IMR-90 (cell line): ENCODE data around the gene KCNG3. TPM values are rescaled to one million over a fixed set of nuclear protein-coding genes. Genes with fewer than 3 reads are reported as not detected.

Experiments
- ATAC-seq: fragments of 200-7000 bp; cut with Tn5 transposase; 2 replicates; pipeline ENCODE4 v1.9.1; 2020; ENCODE audit warnings: low read depth, mild to moderate bottlenecking, moderate library complexity
- BruUV-seq: library from RNA; stranded (reverse); fragments of 400-500 nt; replicated peaks from 2 replicates; lab custom pipeline; 2021; lab: Mats Ljungman, UMichigan
- CTCF ChIA-PET: fragments of 300-600 bp; formaldehyde crosslinking; extraction: SDS; loops from one replicate; lab custom pipeline; 2021; ENCODE audit warnings: antibody characterized with exemption; lab: Yijun Ruan, JAX
- POLR2A ChIA-PET: fragments of 300-600 bp; sonication (Branson Sonifier 250); formaldehyde crosslinking; loops from one replicate; lab custom pipeline; 2022; ENCODE audit warnings: antibody characterized with exemption; ENCODE audit not compliant: unreplicated experiment; lab: Charles Lee
- DNase-seq: peaks from one replicate; pipeline ENCODE4 v3.0.0; 2013
- H2AFZ ChIP-seq: replicated peaks from 2 replicates; pipeline ENCODE3; 2013; ENCODE audit warnings: low read length, mild to moderate bottlenecking; ENCODE audit not compliant: poor library complexity
- H2AK5ac ChIP-seq: 2 replicates; pipeline ENCODE4 v1.6.1; 2013; ENCODE audit warnings: low read depth, low read length, inconsistent platforms
- H2AK9ac ChIP-seq: replicated peaks from 2 replicates; pipeline ENCODE3; 2013; ENCODE audit warnings: mild to moderate bottlenecking, low read depth, low read length, moderate library complexity; ENCODE audit not compliant: poor library complexity
- H2BK120ac ChIP-seq: 2 replicates; pipeline ENCODE4 v1.6.1; 2013; ENCODE audit warnings: low read depth, low read length, inconsistent platforms
- H2BK15ac ChIP-seq: 3 replicates; pipeline ENCODE4 v1.6.1; 2013; ENCODE audit warnings: low read depth, low read length, inconsistent platforms
- H2BK20ac ChIP-seq: 2 replicates; pipeline ENCODE4 v1.6.1; 2013; ENCODE audit warnings: low read depth, mild to moderate bottlenecking, inconsistent platforms, low read length, moderate library complexity
- H2BK5ac ChIP-seq: 2 replicates; pipeline ENCODE4 v1.6.1; 2013; ENCODE audit warnings: mild to moderate bottlenecking, low read depth, low read length, inconsistent platforms; ENCODE audit not compliant: poor library complexity, severe bottlenecking
- H3K14ac ChIP-seq: replicated peaks from 2 replicates; pipeline ENCODE4 v1.6.1; 2013; ENCODE audit warnings: low read depth, low read length, inconsistent platforms
- H3K18ac ChIP-seq: 2 replicates; pipeline ENCODE4 v1.6.1; 2013; ENCODE audit warnings: low read depth, low read length, control low read depth
- H3K23ac ChIP-seq: 2 replicates; pipeline ENCODE4 v1.6.1; 2013; ENCODE audit warnings: low read depth, low read length, inconsistent platforms
- H3K27ac ChIP-seq: 2 replicates; pipeline ENCODE4 v1.5.1; 2013; ENCODE audit warnings: mild to moderate bottlenecking, control low read depth, low read length; ENCODE audit not compliant: insufficient read depth
- H3K27me3 ChIP-seq: 2 replicates; pipeline ENCODE4 v1.6.1; 2013; ENCODE audit warnings: low read length; ENCODE audit not compliant: control insufficient read depth, insufficient read depth
- H3K36me3 ChIP-seq: 2 replicates; pipeline ENCODE4 v1.6.1; 2013; ENCODE audit warnings: low read length, mixed read lengths; ENCODE audit not compliant: control insufficient read depth, insufficient read depth
- H3K4ac ChIP-seq: 2 replicates; pipeline ENCODE4 v1.6.1; 2013; ENCODE audit warnings: low read depth, low read length, inconsistent platforms
- H3K4me1 ChIP-seq: 2 replicates; pipeline ENCODE4 v1.6.1; 2013; ENCODE audit warnings: low read length, mixed read lengths; ENCODE audit not compliant: control insufficient read depth, insufficient read depth
- H3K4me2 ChIP-seq: 2 replicates; pipeline ENCODE4 v1.6.1; 2013; ENCODE audit warnings: low read depth, mild to moderate bottlenecking, control low read depth, low read length, moderate library complexity
- H3K4me3 ChIP-seq: 2 replicates; pipeline ENCODE4 v1.5.1; 2013; ENCODE audit warnings: low read depth, mild to moderate bottlenecking, control low read depth, low read length, moderate library complexity; ENCODE audit not compliant: insufficient read depth
- H3K56ac ChIP-seq: 2 replicates; pipeline ENCODE4 v1.6.1; 2013; ENCODE audit warnings: low read length, inconsistent platforms; ENCODE audit not compliant: insufficient read depth; ENCODE audit errors: extremely low read depth
- H3K79me1 ChIP-seq, 2 experiments: 2 replicates each; pipeline ENCODE4 v1.6.1; 2013; ENCODE audit warnings: low read length in 2 of 2, inconsistent platforms in 1 of 2, low read depth in 1 of 2
- H3K9ac ChIP-seq: 2 replicates; pipeline ENCODE4 v1.6.1; 2013; ENCODE audit warnings: low read depth, low read length, control low read depth
- H3K9me1 ChIP-seq: 2 replicates; pipeline ENCODE4 v1.6.1; 2013; ENCODE audit warnings: low read length, inconsistent platforms; ENCODE audit not compliant: insufficient read depth
- H3K9me3 ChIP-seq: 2 replicates; pipeline ENCODE4 v1.6.1; 2013; ENCODE audit warnings: low read length; ENCODE audit not compliant: control insufficient read depth, insufficient read depth
- H4K20me1 ChIP-seq: 2 replicates; pipeline ENCODE4 v1.6.1; 2013; ENCODE audit warnings: low read length, inconsistent platforms; ENCODE audit not compliant: insufficient read depth
- H4K5ac ChIP-seq: 2 replicates; pipeline ENCODE4 v1.6.1; 2013; ENCODE audit warnings: mild to moderate bottlenecking, low read depth, low read length, control low read depth
- H4K8ac ChIP-seq, 2 experiments: 2 replicates each; pipeline ENCODE4 v1.6.1; 2013; ENCODE audit warnings: low read depth in 2 of 2, low read length in 2 of 2, control low read depth in 1 of 2, inconsistent platforms in 1 of 2
- H4K91ac ChIP-seq: 2 replicates; pipeline ENCODE4 v1.6.1; 2013; ENCODE audit warnings: low read depth, low read length, inconsistent platforms; ENCODE audit not compliant: insufficient read depth
- BHLHE40 ChIP-seq: fragments of 150-350 bp; IDR thresholded peaks from 2 replicates; pipeline ENCODE4 v1.6.1; 2016; ENCODE audit warnings: mild to moderate bottlenecking, low read depth, low read length
- CEBPB ChIP-seq: IDR thresholded peaks from 2 replicates; pipeline ENCODE4 v1.6.1; 2012; ENCODE audit warnings: low read depth, low read length, improper control_type of control experiment
- CHD1 ChIP-seq: IDR thresholded peaks from 2 replicates; pipeline ENCODE4 v1.6.1; 2012; ENCODE audit warnings: low read depth, low read length, improper control_type of control experiment
- CTCF ChIP-seq: conservative IDR thresholded peaks from 2 replicates; pipeline ENCODE4 v1.5.1; 2012; ENCODE audit warnings: mild to moderate bottlenecking, low read depth, low read length, improper control_type of control experiment
- ELK1 ChIP-seq: fragments of 150-350 bp; IDR thresholded peaks from 2 replicates; pipeline ENCODE4 v1.6.1; 2016; ENCODE audit warnings: low read depth, mild to moderate bottlenecking, low read length, moderate library complexity, borderline replicate concordance
- MAFK ChIP-seq: IDR thresholded peaks from 2 replicates; pipeline ENCODE4 v1.6.1; 2012; ENCODE audit warnings: low read depth, low read length, improper control_type of control experiment
- NFE2L2 ChIP-seq: fragments of 150-350 bp; IDR thresholded peaks from 2 replicates; pipeline ENCODE4 v1.6.1; 2016; ENCODE audit warnings: low read depth, mild to moderate bottlenecking, low read length
- RAD21 ChIP-seq: IDR thresholded peaks from 2 replicates; pipeline ENCODE4 v1.6.1; 2012; ENCODE audit warnings: low read length, improper control_type of control experiment
- RFX5 ChIP-seq: IDR thresholded peaks from 2 replicates; pipeline ENCODE4 v1.8.0; 2012; ENCODE audit warnings: low read depth, mild to moderate bottlenecking, low read length, moderate library complexity
- WGBS, 2 experiments: methylation state at CpG; one replicate each; pipeline versions ENCODE4 v1.1.5 to v1.1.7; 2013; ENCODE audit warnings: missing lambda C conversion rate in 2 of 2; ENCODE audit not compliant: insufficient read length in 1 of 2; ENCODE audit errors: extremely low coverage in 2 of 2; 5-methylcytosine and 5-hydroxymethylcytosine counted together
- dilution Hi-C: fragments of 300-500 bp; cut with HindIII; formaldehyde crosslinking; loops from one replicate; pipeline ENCODE4 v1.14.3; 2018; ENCODE audit warnings: low sequenced_read_pairs; ENCODE audit not compliant: unreplicated experiment
- in situ Hi-C: fragments of 300-500 bp; cut with MboI; formaldehyde crosslinking; loops from 3 replicates; pipeline ENCODE4 v1.14.3; 2019; ENCODE audit warnings: low sequenced_read_pairs, inconsistent platforms, mixed read lengths
- intact Hi-C: fragments of 100-400 bp; cut with micrococcal nuclease; formaldehyde crosslinking; loops from 2 replicates; pipeline ENCODE4 v1.10.0; 2022
- polyA plus RNA-seq, 3 experiments: library from polyadenylated mRNA; depleted of rRNA; stranded (reverse); fragments of >200 nt; gene quantifications; 2 replicates each; pipeline ENCODE4 v1.2.3, GENCODE V29; 2012; ENCODE audit warnings: low replicate concordance in 1 of 3
- total RNA-seq: library from RNA; depleted of rRNA; stranded (reverse); fragments of >200 nt; gene quantifications from 2 replicates; pipeline ENCODE4 v1.2.3, GENCODE V29; 2012

The KCNG3 gene
- total and polyA plus RNA-seq, 2 of the 4 experiments (the other 2 are of a cell fraction): under 0.01 TPM; not detected in 1

- Histone ChIP-seq H3K23ac (no peak overlapping the region), H2AK9ac (no peak overlapping the region), H4K20me1 (no peaks in the 10 kb centered on the region), H4K91ac (no peak overlapping the region), H2BK5ac (no peak overlapping the region), H3K9me1 (no peaks in the 10 kb centered on the region), H3K9ac (no peak overlapping the region), H3K4ac (no peak overlapping the region), H4K5ac (no peak overlapping the region), H2BK20ac (no peak overlapping the region), H3K14ac (no peak overlapping the region), H3K79me1 (no peaks in the 10 kb centered on the region), H3K27ac (no peak overlapping the region), H3K4me2 (no peak overlapping the region), H2AFZ (no peak overlapping the region), H3K27me3 (no peaks in the 10 kb centered on the region; the same call in none of the 2 replicates), H3K4me1 (no peaks in the 10 kb centered on the region), H2BK120ac (no peak overlapping the region), H3K4me3 (no peak overlapping the region), H3K18ac (no peak overlapping the region), H3K36me3 (no peaks in the 10 kb centered on the region), H3K56ac (no peak overlapping the region), H2BK15ac (no peak overlapping the region), H3K9me3 (no peaks in the 10 kb centered on the region), H2AK5ac (no peak overlapping the region), H4K8ac (no peak overlapping the region)
- DNase-seq (no peak), ATAC-seq (no peak)
- intact Hi-C loops: no loop called here
- CTCF ChIA-PET: no interaction called here
- TF ChIP-seq NFE2L2 (no peak), MAFK (no peak), CHD1 (no peak), CEBPB (no peak), RFX5 (no peak), BHLHE40 (no peak), RAD21 (no peak), CTCF (no peak), ELK1 (no peak)
- dilution Hi-C loops: no loop called here
- POLR2A ChIA-PET: no interaction called here
- in situ Hi-C loops: no loop called here
- no TSS peak for BruUV-seq
- WGBS, 2 experiments: no CpG with 5 or more reads among the region's 4 CpGs
These were observed 49.1 kb upstream of the KCNG3 start for GRCh38 chr2:42542871-42543270.
